OCI-LY3 (cell line): ENCODE results near the gene NPAT.
"Not testable (repeated sequence)": the region's sequence is repeated elsewhere in the genome, so short reads cannot be mapped to it uniquely, and the experiment has no call there.

Experiments
- CTCF ChIP-seq: fragments of 200-600, 300-600 bp; sonication (generic); IDR thresholded peaks from 2 replicates; pipeline ENCODE4 v1.5.1; 2014; ENCODE audit warnings: antibody characterized with exemption, low read length, low read depth
- EZH2phosphoT487 ChIP-seq: fragments of 200-600 bp; shearing (Covaris generic); IDR thresholded peaks from 2 replicates; pipeline ENCODE4 v1.6.1; 2018; ENCODE audit warnings: antibody characterized with exemption, mixed run types, low read depth

GRCh38 chr11:108132993-108133538 is 89.4 kb downstream of the NPAT start:
- not testable (repeated sequence) for TF ChIP-seq CTCF, EZH2phosphoT487
